ENCODE data around the gene PCBD1. TPM values are rescaled to one million over a fixed set of nuclear protein-coding genes. Genes with fewer than 3 reads are reported as not detected.

Gene PCBD1
- total and polyA plus RNA-seq, 9 donors: 62.8 to 82.7 (median 75.5) TPM

GRCh38 chr10:70890917-70891431 is 2.6 kb upstream of the PCBD1 start:
- DNase-seq: peak; percentile 46
- 50% methylated on average over 7 of the region's 7 CpGs for WGBS (ENCODE audit: insufficient coverage)
- peaks cover 20% of the 10 kb centered on the region for H3K4me1 ChIP-seq (ENCODE audit: control insufficient read depth, insufficient read depth, low read length)
- H3K27ac ChIP-seq (ENCODE audit: low read length): no peak overlapping the region
- no peaks in the 10 kb centered on the region for H3K36me3 ChIP-seq (ENCODE audit: control insufficient read depth, insufficient read depth, low read length)
- no peak overlapping the region for H3K4me3 ChIP-seq (ENCODE audit: low read length)
- H3K27me3 ChIP-seq (ENCODE audit: control insufficient read depth, insufficient read depth, low read length): no peaks in the 10 kb centered on the region
- H3K9me3 ChIP-seq (replicated peaks; ENCODE audit: control insufficient read depth, low read depth, low read length): no peaks in the 10 kb centered on the region

- Histone ChIP-seq H3K4me1 (ENCODE audit: control insufficient read depth, insufficient read depth, low read length) (peaks cover 24% of the 10 kb centered on the region), H3K27me3 (ENCODE audit: control insufficient read depth, insufficient read depth, low read length) (no peaks in the 10 kb centered on the region), H3K36me3 (ENCODE audit: control insufficient read depth, insufficient read depth, low read length) (peaks cover 9% of the 10 kb centered on the region), H3K4me3 (ENCODE audit: low read length) (no peak overlapping the region), H3K9me3 (replicated peaks; ENCODE audit: control insufficient read depth, low read depth, low read length) (no peaks in the 10 kb centered on the region), H3K27ac (ENCODE audit: low read length) (no peak overlapping the region)
- DNase-seq: no peak
- 100% methylated on average over 2 of the region's 3 CpGs for WGBS (ENCODE audit: insufficient coverage)
These were observed 926 bp upstream of the PCBD1 start for GRCh38 chr10:70889291-70889690.

DNA sequence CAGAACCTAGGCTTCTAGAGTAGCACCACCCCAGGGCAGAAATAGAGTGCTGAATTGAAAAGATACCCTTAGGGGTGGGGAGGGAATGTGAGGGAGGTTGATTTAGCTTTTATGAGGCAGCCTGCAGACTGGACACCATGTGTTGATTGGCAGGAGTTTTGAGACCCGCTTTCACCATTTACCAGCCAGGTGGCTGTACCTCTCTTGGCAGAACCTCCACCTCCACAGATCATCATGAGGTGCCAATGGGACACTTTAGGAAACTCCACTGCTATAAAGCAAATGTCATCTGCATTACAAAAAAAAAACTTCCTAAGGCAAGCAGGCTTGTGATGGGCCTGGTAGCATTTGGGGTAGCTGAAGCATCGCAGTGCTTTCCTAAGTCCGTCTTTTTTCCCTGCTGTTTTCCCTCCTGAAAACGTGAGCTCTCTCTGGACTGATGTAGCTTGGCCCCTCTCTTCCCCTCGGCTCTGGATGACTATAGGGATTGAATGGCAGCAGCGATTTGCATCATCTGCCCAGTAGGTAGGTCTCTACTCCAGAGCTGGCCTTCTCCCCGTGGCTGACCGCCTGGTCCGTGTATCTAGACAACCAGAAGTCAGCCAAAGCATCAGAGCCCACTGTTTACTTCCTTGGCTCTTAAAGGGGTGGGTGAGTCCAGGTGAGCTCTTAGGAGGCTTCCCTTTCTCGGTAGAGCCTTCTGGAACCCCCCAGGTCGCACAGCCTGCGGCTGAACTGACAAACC is 1.3 kb downstream of the PCBD1 start:
- no peaks in the 10 kb centered on the region for H3K9me3 ChIP-seq (replicated peaks; ENCODE audit: control insufficient read depth, low read depth, low read length)
- peak overlapping the region; percentile 69 for H3K4me3 ChIP-seq (ENCODE audit: low read length)
- H3K36me3 ChIP-seq (ENCODE audit: control insufficient read depth, insufficient read depth, low read length): peaks cover 22% of the 10 kb centered on the region
- H3K27me3 ChIP-seq (ENCODE audit: control insufficient read depth, insufficient read depth, low read length): no peaks in the 10 kb centered on the region
- WGBS (ENCODE audit: insufficient coverage): 60% methylated on average over 4 of the region's 12 CpGs
- peaks cover 24% of the 10 kb centered on the region for H3K4me1 ChIP-seq (ENCODE audit: control insufficient read depth, insufficient read depth, low read length)
- DNase-seq: no peak
- peak overlapping the region; percentile 94 for H3K27ac ChIP-seq (ENCODE audit: low read length)

DNA sequence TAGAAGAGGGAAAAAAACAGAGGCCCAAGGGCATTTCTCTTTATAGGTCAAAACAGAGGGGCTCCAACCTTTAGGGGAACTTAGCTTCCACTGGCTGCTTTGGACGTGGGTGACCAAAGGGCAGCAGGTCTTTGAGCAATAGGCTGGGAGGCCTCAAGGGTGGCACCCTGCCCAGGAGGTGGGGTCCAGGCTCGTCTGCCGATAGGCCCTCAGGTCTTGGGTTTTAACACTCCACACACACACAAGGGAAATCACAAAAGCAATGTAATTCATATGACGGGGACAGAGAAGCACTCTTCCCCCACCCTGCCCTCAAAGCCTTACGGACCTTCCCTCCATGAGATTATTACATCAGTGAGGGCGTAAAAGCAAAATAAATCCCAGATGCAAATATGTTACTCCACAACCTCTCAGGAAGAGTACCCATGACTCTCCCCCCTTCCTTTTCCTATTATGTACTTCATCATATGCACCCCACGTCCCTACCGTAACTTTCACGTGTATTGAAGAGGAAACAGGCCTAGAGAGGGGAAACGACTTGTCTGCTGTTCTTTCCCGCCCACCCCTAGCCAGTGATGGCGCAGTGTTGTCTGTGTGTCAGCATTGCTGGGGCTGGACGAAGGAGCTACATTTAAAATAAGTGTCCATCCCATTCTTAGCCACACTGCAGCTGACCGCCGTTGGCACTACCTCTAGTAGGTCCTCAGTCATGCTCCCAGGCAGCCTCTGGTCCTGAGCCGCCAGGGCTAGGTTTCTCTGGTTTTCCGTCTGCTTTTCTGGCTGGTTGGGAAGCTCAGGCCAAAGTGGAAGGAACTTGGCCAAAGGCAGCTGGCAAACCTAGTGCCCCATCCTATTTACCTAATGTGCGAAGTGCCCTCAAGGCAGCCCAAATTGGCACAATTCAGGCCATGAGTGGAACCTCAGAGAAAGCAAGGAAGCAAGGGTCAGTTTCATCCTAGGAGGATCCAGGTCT is 2.1 kb downstream of the PCBD1 start:
- Histone ChIP-seq H3K4me3 (ENCODE audit: low read length) (no peak overlapping the region), H3K36me3 (ENCODE audit: control insufficient read depth, insufficient read depth, low read length) (peaks cover 30% of the 10 kb centered on the region), H3K27me3 (ENCODE audit: control insufficient read depth, insufficient read depth, low read length) (no peaks in the 10 kb centered on the region), H3K9me3 (replicated peaks; ENCODE audit: control insufficient read depth, low read depth, low read length) (no peaks in the 10 kb centered on the region), H3K27ac (ENCODE audit: low read length) (no peak overlapping the region), H3K4me1 (ENCODE audit: control insufficient read depth, insufficient read depth, low read length) (peaks cover 23% of the 10 kb centered on the region)
- 76% methylated on average over 11 of the region's 18 CpGs for WGBS (ENCODE audit: insufficient coverage)
- no peak for DNase-seq

DNA sequence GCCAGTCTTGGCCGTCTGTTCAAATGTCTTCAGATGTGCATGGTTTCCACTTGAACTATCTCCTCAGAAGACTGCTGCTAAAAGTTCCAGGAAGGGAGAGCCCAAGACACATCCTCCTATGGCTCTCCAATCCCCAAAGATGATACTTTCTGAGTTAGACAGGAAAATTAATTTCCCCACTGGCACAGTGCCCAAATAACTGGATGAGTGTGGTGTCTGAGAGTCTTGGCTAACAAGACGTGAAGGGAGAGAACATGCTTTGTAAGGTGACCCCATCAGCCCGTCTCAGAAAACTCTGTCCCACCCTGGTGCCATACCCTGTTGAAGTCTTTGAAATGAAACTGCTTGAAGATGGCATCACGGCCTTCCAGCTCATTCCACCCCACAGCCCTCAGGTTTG is 2.9 kb downstream of the PCBD1 start:
- no peak overlapping the region for H3K27ac ChIP-seq (ENCODE audit: low read length)
- peaks cover 18% of the 10 kb centered on the region for H3K4me1 ChIP-seq (ENCODE audit: control insufficient read depth, insufficient read depth, low read length)
- no peak for DNase-seq
- H3K36me3 ChIP-seq (ENCODE audit: control insufficient read depth, insufficient read depth, low read length): peaks cover 35% of the 10 kb centered on the region
- no peaks in the 10 kb centered on the region for H3K27me3 ChIP-seq (ENCODE audit: control insufficient read depth, insufficient read depth, low read length)
- H3K9me3 ChIP-seq (replicated peaks; ENCODE audit: control insufficient read depth, low read depth, low read length): no peaks in the 10 kb centered on the region
- no peak overlapping the region for H3K4me3 ChIP-seq (ENCODE audit: low read length)
- WGBS (ENCODE audit: insufficient coverage): 20% methylated on average over 2 of the region's 4 CpGs

- H3K36me3 ChIP-seq (ENCODE audit: control insufficient read depth, insufficient read depth, low read length): peaks cover 35% of the 10 kb centered on the region
- no peak overlapping the region for H3K27ac ChIP-seq (ENCODE audit: low read length)
- H3K4me1 ChIP-seq (ENCODE audit: control insufficient read depth, insufficient read depth, low read length): peaks cover 18% of the 10 kb centered on the region
- no peak overlapping the region for H3K4me3 ChIP-seq (ENCODE audit: low read length)
- no peak for DNase-seq
- WGBS (ENCODE audit: insufficient coverage): 83% methylated on average over 1 of the region's 1 CpG
- H3K9me3 ChIP-seq (replicated peaks; ENCODE audit: control insufficient read depth, low read depth, low read length): no peaks in the 10 kb centered on the region
- H3K27me3 ChIP-seq (ENCODE audit: control insufficient read depth, insufficient read depth, low read length): no peaks in the 10 kb centered on the region
These were observed 3.6 kb downstream of the PCBD1 start for GRCh38 chr10:70884741-70885140.

DNA sequence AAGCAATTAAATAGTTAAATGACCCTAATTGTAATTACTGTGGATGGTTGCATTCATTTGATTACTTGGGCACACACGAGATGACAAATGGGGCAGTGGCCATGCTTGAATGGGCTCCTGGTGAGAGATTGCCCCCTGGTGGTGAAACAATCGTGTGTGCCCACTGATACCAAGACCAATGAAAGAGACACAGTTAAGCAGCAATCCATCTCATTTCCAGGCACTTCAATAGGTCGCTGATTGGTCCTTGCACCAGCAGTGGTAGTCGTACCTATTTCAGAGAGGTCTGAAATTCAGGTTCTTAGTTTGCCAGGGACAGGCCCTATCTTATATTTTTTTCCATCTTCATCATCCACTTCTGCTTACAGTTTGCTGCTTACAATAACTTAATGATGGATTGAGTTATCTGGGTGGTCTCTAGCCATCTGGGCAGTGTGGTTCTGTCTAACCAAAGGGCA is 8.3 kb downstream of the PCBD1 start:
- Histone ChIP-seq H3K27ac (ENCODE audit: low read length) (no peak overlapping the region), H3K27me3 (ENCODE audit: control insufficient read depth, insufficient read depth, low read length) (no peaks in the 10 kb centered on the region), H3K36me3 (ENCODE audit: control insufficient read depth, insufficient read depth, low read length) (peaks cover 70% of the 10 kb centered on the region), H3K9me3 (replicated peaks; ENCODE audit: control insufficient read depth, low read depth, low read length) (no peaks in the 10 kb centered on the region), H3K4me3 (ENCODE audit: low read length) (no peak overlapping the region), H3K4me1 (ENCODE audit: control insufficient read depth, insufficient read depth, low read length) (no peaks in the 10 kb centered on the region)
- WGBS (ENCODE audit: insufficient coverage): 0% methylated on average over 2 of the region's 4 CpGs
- DNase-seq: peak; percentile 85

DNA sequence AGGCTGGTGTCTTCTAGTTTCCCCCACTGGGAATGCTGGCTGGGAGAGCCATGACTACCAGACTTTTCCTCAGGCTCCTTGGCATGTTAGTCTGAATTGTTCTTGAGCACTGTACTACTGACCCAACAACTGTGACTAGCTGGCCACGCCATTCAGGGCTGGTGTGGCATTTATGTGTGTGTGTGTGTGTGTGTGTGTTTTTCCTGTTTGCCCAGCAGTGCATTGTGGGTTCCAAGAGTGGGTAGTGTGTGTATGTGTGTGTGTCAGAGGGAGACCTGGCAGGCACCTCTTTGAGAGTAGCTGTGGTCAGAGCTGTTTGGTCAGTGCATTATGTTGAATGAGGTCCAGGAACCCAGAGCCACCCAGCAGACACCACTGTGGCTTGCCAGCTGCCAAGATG is 9.2 kb downstream of the PCBD1 start:
- Histone ChIP-seq H3K27me3 (ENCODE audit: control insufficient read depth, insufficient read depth, low read length) (no peaks in the 10 kb centered on the region), H3K4me3 (ENCODE audit: low read length) (no peak overlapping the region), H3K27ac (ENCODE audit: low read length) (no peak overlapping the region), H3K9me3 (replicated peaks; ENCODE audit: control insufficient read depth, low read depth, low read length) (no peaks in the 10 kb centered on the region), H3K36me3 (ENCODE audit: control insufficient read depth, insufficient read depth, low read length) (peaks cover 64% of the 10 kb centered on the region), H3K4me1 (ENCODE audit: control insufficient read depth, insufficient read depth, low read length) (no peaks in the 10 kb centered on the region)
- DNase-seq: no peak
- WGBS (ENCODE audit: insufficient coverage): 100% methylated on average over 1 of the region's 1 CpG

DNA sequence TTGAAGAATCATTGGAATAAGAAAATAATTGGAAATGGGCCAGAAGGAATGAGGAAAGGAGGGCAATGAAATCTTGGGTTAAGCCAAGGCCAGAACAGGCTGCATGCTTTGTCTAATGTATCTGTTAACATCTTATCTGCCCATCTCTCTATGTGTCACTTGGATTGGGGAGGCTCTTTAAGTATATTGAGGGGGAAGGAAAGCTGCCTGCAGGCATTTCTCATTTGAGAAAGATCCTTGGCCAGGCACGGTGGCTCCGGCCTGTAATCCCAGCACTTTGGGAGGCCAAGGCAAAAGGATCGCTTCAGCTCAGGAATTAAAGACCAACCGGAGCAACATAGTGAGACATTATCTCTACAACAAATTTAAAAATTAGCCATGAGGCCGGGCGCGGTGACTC is 14.3 kb downstream of the PCBD1 start:
- WGBS (ENCODE audit: insufficient coverage): 100% methylated on average over 2 of the region's 7 CpGs

DNA sequence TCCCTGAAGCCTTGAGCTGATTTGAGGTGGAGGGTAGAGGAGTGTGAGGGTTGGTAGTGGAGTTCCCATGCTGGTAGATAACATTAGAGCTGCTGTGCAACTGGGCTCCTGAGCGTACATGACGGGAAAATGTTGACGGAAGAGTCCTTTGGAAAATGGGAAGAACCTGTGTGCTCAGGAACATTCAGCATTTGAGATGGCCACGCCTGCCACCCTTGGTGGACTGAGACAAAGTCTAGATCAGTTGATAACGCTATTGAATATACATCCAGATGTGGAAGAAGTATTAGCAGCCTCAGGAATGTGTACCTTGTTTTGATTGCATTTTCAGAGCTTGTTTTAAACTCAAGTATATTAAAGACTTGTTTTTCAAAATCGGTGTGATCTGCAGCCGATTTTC is 16.1 kb downstream of the PCBD1 start:
- H3K27ac ChIP-seq (ENCODE audit: low read length): no peak overlapping the region
- WGBS (ENCODE audit: insufficient coverage): 96% methylated on average over 4 of the region's 7 CpGs
- no peaks in the 10 kb centered on the region for H3K9me3 ChIP-seq (replicated peaks; ENCODE audit: control insufficient read depth, low read depth, low read length)
- H3K4me3 ChIP-seq (ENCODE audit: low read length): no peak overlapping the region
- H3K4me1 ChIP-seq (ENCODE audit: control insufficient read depth, insufficient read depth, low read length): no peaks in the 10 kb centered on the region
- H3K27me3 ChIP-seq (ENCODE audit: control insufficient read depth, insufficient read depth, low read length): no peaks in the 10 kb centered on the region
- H3K36me3 ChIP-seq (ENCODE audit: control insufficient read depth, insufficient read depth, low read length): peaks cover 57% of the 10 kb centered on the region
- no peak for DNase-seq

More for the DNA sequence above, 14.3 kb downstream of the PCBD1 start:
- H3K27ac ChIP-seq (ENCODE audit: low read length): no peak overlapping the region
- no peak for DNase-seq
- H3K4me1 ChIP-seq (ENCODE audit: control insufficient read depth, insufficient read depth, low read length): no peaks in the 10 kb centered on the region
- no peaks in the 10 kb centered on the region for H3K9me3 ChIP-seq (replicated peaks; ENCODE audit: control insufficient read depth, low read depth, low read length)
- no peaks in the 10 kb centered on the region for H3K27me3 ChIP-seq (ENCODE audit: control insufficient read depth, insufficient read depth, low read length)
- peaks cover 65% of the 10 kb centered on the region for H3K36me3 ChIP-seq (ENCODE audit: control insufficient read depth, insufficient read depth, low read length)
- no peak overlapping the region for H3K4me3 ChIP-seq (ENCODE audit: low read length)

All from muscle of leg (tissue), 11 donors.